HG03139 (cell line): ENCODE results near the gene SLC28A3.
"Not testable (repeated sequence)": the region's sequence is repeated elsewhere in the genome, so short reads cannot be mapped to it uniquely, and the experiment has no call there.

ENCODE experiments used
- ATAC-seq: cut with Tn5 transposase; IDR thresholded peaks from one replicate; pipeline ENCODE4 v1.9.1; 2021; ENCODE audit not compliant: unreplicated experiment

SLC28A3 gene

GRCh38 chr9:84340535-84340934, at the start of gene SLC28A3:
TSS of gene SLC28A3 (minus strand) at chr9:84340758. CDS start at chr9:84340633, 125 bp downstream.
- no peak for ATAC-seq

GRCh38 chr9:84390254-84390653, 49.7 kb upstream of the SLC28A3 start:
- ATAC-seq, result not testable (repeated sequence)

- no peak for ATAC-seq
Observed at GRCh38 chr9:84387821-84388220, 47.3 kb upstream of the SLC28A3 start.

- no peak for ATAC-seq
Observed at GRCh38 chr9:84386753-84387152, 46.2 kb upstream of the SLC28A3 start.

GRCh38 chr9:84385386-84386040, 45.0 kb upstream of the SLC28A3 start:
- ATAC-seq, result no peak

- ATAC-seq, result no peak
Observed at GRCh38 chr9:84384617-84385016, 44.1 kb upstream of the SLC28A3 start.

- no peak for ATAC-seq
Observed at GRCh38 chr9:84383178-84383577, 42.6 kb upstream of the SLC28A3 start.

GRCh38 chr9:84382720-84383119, 42.2 kb upstream of the SLC28A3 start:
- ATAC-seq, result no peak

GRCh38 chr9:84381508-84381907, 41.0 kb upstream of the SLC28A3 start:
- ATAC-seq, result no peak

- no peak for ATAC-seq
Observed at GRCh38 chr9:84379740-84380139, 39.2 kb upstream of the SLC28A3 start.

GRCh38 chr9:84375954-84376353, 35.4 kb upstream of the SLC28A3 start:
- ATAC-seq, result no peak

- no peak for ATAC-seq
Observed at GRCh38 chr9:84374516-84374915, 34.0 kb upstream of the SLC28A3 start.

- no peak for ATAC-seq
Observed at GRCh38 chr9:84374013-84374412, 33.5 kb upstream of the SLC28A3 start.

GRCh38 chr9:84371737-84372136, 31.2 kb upstream of the SLC28A3 start:
- no peak for ATAC-seq

GRCh38 chr9:84368601-84369000, 28.0 kb upstream of the SLC28A3 start:
- ATAC-seq, result no peak

GRCh38 chr9:84367726-84368125, 27.2 kb upstream of the SLC28A3 start:
- not testable (repeated sequence) for ATAC-seq

- no peak for ATAC-seq
Observed at GRCh38 chr9:84366683-84367082, 26.1 kb upstream of the SLC28A3 start.

GRCh38 chr9:84364894-84365490, 24.4 kb upstream of the SLC28A3 start:
- not testable (repeated sequence) for ATAC-seq

GRCh38 chr9:84361645-84362044, 21.1 kb upstream of the SLC28A3 start:
- ATAC-seq, result no peak

GRCh38 chr9:84357275-84357674, 16.7 kb upstream of the SLC28A3 start:
- no peak for ATAC-seq

- ATAC-seq, result no peak
Observed at GRCh38 chr9:84354035-84354434, 13.5 kb upstream of the SLC28A3 start.

- ATAC-seq, result no peak
Observed at GRCh38 chr9:84349671-84350070, 9.1 kb upstream of the SLC28A3 start.

GRCh38 chr9:84343111-84343521, 2.6 kb upstream of the SLC28A3 start:
- no peak for ATAC-seq
